Activated gamma-delta T cell treated with anti-CD3 and anti-CD28 coated beads, Interleukin-2, amount 50 U/mL, for 16 hours (primary cell): ENCODE results near the gene SERPINE2.
A peak's percentile ranks its signal among the peaks of the same experiment; 100 is the strongest.
"Not testable (repeated sequence)": the region's sequence is repeated elsewhere in the genome, so short reads cannot be mapped to it uniquely, and the experiment has no call there.

Experiments
- DNase-seq: peaks from one replicate; pipeline ENCODE4 v3.0.0-alpha.2; 2020; ENCODE audit warnings: low read depth

SERPINE2 gene

DNA sequence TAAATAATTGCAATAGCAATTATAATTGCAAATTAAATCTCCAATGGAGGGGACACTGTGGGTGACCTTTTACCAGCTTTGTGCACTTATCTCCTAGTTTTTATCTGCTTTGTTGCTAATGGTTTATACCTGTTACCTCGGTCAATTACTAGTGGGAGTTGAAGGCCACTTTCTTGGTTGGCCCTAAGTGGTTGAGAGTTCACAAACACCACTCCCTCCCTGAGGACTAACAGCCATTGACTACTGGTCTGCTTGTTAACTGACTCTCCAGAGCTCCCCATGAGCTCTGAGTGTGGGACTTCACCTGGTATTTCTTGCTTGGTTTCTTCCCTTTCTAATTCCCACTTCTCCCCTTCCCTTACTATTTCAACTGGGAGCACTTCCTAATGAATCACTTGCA, 27.2 kb downstream of the SERPINE2 start:
- DNase-seq = no peak

DNA sequence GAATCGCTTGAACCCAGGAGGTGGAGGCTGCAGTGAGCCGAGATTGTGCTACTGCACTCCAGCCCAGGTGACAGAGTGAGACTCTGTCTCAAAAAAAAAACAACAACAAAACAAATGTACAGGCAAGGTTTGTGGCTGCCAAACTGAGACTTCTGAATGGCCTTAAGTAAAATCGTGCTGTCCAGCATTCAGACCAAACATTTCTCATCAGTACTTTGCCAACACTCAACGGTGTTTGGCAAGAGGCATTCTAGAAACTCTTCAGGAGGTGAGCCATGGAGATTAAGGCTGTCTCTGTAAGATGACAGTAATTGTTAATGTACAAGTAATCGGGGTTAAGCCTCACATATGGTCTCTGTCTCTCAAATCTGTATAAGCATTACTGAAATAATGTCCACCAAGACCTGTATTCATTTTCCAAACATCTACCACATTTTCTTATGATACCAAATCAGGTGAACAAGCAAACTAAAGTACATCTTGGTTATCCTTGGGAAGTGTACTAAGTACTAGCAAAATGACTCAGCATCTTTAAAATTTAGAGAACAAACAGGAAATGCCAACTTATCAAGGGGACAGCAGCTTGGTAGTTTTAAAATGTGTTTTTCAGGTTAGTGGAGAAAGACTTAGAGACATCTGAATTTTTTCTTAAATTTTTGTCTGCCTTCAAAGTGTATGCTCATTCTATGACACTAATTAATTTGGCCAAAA, 29.3 kb downstream of the SERPINE2 start:
- DNase-seq = no peak

DNA sequence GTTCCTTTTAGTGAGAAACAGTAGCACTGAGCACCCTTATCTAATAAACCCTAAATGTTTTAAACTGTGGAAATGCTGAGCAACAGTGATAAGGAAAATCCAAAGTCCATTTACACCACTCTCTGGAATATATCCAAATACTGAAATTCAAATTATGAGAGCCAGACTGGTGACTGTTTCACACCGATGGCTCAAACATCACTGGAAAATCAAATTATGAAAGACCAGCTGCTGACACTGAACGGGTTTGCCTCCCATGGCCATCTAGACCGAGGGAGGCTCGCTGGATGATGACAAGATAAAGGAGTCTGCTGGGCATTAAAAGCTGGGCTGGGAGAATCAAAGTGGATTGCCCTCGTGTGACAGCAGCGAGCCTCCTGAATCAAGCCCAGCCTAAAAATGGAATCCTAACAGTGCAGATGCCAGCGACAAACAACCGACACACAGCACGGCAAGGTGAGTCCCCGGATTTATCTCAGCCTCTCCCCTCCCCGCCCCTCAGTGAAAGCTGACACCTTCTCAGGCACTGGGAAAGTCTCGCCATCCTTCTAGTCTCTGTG, 30.3 kb downstream of the SERPINE2 start:
- no peak for DNase-seq

DNA sequence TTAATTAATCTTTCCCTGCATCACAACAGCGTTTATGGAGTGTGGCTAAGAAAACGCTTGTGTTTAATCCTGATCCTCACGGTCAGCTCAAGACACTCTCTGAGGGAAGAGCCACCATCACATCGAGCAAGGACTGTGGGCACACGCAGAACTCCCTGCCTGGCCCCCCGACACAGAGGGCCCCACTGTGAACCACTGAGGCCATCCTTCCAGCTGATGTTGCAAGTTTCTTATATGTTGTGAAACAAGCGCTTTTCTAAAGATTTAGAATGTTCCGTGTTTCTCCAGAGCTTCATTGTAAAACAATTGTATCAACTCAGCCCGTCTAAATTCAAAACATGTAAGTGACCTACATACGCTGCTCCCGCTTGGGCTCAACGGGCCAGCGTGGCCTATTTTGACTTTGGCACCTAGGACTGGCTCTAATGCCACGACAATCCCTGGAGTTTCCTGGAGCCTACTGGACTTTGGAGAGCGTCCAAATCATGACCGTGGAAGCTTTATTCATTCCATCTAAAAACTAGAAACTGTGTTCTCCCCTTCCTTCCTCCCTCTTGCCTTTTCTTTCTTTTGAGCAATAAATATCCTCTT, 34.9 kb downstream of the SERPINE2 start:
- DNase-seq = no peak

DNA sequence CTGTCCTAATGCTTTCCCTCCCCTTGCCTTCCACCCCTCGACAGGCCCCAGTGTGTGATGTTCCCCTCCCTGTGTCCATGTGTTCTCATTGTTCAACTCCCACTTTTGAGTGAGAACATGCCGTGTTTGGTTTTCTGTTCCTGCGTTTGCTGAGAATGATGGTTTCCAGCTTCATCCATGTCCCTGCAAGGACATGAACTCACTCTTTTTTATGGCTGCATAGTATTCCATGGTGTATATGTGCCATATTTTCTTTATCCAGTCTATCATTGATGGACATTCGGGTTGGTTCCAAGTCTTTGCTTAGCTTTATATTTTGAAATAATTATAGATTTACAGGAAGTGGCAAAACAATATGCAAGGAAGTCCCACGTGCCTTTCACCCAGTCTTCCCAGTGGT, 38.4 kb downstream of the SERPINE2 start:
- not testable (repeated sequence) for DNase-seq

DNA sequence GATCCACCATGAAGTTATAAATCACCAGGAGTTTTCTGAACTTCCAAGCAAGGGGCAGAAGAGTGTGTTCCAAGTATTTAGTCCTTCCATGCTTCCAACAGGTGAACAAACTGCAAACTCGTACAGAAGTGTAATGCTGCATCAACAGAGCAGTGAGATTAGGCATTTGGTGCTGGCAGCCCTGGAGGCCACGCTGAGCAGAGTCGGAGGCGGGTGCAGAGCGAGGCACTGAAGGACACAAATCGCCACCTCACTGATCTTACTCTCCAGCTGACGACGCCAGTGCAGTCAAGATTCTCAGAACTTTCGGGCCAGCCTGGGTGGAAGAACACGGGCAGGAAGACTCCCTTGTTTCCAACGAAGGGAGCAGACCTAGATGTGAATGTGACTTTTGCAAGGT, 39.2 kb downstream of the SERPINE2 start:
- no peak for DNase-seq

DNA sequence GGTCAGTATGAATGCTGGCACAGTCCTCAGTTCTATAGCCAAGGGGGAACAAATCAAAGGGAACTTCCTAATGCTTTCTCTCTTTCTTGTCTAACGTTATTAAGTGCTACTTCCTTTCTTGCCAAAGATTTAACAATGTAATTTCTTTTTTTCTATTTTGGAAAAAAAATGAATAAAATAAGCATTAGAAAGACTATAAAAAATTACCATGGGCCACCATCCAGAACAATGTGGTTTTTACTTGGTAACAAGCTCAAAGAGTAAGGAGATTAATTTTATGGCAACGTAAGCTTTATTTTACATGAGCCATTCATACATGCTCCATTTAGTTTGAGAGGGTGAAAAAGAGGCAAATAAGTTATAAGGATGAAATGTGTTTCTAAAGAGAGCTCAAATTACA, 40.1 kb downstream of the SERPINE2 start:
- DNase-seq = no peak

DNA sequence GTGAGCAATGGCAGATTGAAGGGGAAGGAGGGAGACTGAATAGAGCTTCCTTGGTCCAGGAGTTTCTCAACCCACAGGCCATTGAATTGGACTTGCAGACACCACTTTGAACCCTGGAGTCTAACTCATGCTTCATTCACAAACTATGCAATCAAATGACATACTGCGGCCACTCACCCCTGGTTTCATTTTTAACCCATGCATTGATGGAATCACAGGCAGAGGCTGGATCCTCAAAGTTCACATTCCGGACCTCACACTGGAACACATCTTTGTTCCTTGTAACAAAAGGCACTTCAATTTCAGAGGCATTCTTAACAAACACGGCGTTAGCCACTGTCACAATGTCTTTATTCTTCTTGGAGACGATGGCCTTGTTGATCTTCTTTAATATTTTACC, 41.1 kb downstream of the SERPINE2 start:
- no peak for DNase-seq

DNA sequence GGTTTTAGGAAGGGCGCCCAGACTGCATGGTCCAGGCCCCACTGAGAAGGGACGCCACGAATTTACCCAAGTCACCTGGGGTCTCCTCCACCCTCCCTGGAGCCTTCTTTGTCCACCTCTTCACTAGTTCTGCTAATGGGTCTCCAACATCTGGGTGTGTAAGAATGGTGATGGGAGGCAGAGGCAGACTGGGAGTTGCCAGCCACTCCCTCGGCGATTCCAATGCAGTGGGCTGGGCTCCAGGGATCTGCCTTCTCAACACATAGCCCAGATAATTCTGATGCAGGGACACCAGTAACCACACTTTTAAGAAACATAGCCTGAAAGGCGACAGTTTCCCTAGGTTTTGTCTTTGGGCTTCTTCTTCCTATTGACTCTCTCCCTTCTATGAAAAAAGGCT, 42.7 kb downstream of the SERPINE2 start:
- no peak for DNase-seq

DNA sequence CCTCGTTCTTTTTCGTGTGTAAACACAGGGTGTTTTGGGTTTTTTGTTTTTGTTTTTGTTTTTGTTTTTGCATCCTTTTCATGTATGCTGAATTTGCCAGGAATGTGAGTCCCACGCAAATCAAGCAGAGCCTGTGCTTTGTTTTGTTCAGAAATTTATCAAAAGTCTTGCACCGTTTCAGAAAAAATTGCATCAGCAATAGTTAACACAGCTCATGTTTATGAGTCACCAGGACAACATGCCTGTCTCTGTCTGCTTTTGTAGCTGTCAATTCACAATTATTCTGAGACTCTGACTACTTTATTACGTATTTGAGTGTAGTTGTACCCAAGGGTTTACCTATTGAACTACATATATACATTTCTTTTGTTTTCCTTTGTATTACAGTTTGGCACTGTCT, 43.5 kb downstream of the SERPINE2 start:
- no peak for DNase-seq

DNA sequence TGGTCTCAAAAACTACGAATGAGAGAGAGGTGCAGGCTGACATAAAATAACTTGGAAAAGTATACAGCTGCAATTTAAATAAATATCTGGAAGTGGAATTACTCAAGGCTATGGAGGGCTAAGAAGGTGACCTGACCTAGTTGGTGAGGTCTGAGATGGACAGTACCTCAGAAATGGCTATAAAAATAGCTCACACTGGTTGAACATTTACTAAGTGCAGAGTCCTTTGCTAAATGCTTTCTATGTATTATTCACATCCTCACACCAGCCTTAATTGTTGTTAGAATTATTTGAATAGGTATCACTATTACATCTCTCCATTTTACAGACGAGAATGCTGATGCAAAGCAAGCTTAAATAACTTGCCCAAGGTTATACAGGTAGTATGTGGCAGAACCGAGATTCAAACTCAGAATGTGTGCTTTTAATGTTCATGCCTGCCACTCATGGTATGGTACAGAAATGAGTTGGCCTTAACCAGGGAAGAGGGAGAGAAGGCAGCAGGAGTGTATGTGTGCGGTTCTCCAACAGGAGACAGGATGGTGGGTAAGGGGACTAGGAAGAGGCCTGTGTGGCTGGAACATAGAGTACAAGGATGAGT, 44.4 kb downstream of the SERPINE2 start:
- DNase-seq = no peak

DNA sequence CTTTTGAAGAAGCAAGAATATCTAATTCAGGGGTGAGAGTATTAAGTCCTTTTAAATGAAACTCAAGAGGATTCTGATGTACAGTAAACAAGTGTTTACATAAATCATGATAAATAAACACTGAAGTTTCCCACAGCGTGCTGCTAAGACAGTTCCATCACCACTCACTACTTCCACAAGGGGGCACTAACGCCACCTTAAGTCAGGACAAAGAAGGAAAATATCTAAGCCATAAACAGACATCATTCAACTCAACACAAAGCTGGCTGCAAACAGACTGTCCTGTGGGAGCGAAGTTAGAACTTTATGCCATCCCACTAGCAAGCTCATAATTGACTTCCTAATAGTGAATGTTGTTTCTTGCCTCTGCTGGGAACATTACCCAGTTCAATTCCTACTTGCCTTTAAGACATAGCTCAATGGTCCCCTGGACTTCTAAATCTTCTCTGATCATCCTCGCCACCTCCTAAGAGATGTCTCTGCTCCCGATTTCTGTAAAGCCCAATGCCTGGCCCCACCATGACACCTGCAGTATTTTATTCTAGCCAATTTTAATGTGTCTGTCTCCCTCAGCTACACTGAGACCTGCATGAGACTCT, 45.4 kb downstream of the SERPINE2 start:
- DNase-seq = peak; percentile 53

DNA sequence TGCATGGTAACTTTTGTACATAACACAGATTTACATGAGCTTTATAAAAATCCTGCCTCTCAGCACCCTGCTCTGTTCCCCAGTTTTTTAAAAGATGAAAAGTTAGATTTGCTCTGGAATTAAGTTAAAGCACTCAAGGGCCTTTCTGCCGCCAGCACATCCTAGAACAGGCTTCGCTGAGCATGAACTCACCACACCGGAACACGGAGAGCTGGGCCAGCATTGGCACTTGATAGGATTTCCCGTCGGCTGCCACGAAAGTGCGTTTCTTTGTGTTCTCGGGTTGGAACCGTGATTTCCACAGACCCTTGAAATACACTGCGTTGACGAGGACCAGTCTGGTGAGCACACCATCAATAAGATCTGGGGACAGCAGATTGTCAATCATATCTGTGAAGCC, 47.5 kb downstream of the SERPINE2 start:
- DNase-seq = no peak

DNA sequence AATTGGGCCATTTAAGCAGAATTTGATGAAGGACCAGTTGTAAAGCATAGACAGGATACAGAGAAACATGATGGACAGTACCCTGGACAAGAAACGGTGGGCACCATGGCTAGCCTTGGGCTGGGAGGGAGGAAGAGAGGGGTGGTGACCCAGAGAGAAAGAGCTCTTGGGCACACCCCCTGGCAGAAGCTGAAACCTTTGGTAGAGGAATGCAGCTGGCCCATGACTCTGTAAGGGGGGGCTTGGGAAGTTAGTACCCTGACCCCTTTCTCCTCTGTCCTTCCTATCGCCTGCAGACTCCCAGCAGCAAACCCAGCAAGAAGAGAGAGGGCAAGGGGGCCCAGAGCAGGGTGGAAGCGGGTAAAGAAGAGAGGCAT, 49.2 kb downstream of the SERPINE2 start:
- no peak for DNase-seq

DNA sequence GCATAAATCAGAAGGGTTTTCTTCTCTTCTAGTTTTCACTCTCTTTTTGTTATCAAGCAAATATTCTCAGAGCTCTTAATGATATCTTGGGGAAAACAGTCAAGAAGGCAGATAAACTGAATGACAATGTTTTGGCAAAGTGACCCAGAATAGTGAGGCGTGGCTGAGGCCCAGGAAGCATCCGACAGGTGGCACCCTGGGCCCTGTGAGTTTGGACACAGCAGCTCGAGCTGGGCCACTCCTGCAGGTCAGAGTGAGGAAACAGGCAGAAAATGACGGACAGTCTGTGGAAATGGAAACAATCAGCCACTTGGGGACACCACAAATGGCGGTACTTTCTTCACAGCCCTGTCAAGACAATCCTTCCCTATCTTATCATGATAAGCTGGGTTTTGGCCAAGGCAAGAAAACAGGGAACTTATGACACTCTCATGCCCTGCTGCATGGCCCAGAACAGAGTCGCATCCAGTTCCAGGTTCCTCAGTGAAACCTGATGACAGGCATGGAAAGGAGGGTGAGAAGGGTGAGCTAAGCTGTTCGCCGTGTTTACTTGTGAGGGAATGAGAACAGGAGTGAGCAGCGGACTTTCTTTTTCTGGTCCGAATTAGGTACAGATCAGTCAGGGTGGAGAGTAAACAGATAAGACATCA, 49.8 kb downstream of the SERPINE2 start:
- no peak for DNase-seq

DNA sequence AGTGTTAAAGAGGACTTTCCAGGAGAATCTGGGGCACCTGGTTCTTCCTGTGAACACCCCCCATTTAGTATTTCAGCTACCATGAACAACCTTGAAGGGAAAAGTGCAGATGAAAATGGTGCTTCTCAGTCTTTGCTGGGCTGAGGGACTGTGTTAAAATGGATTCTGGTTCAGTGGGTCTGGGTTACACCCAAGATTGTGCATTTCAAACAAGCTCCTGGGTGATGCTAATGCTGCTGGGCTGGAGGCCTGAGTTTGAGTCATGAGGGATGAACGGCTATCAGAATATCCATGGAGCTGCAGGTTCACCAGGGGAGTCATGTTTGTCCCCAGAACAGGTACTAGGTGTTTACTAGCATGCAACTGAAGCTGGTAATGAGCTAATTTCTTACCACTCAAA, 57.8 kb downstream of the SERPINE2 start:
- DNase-seq = no peak

DNA sequence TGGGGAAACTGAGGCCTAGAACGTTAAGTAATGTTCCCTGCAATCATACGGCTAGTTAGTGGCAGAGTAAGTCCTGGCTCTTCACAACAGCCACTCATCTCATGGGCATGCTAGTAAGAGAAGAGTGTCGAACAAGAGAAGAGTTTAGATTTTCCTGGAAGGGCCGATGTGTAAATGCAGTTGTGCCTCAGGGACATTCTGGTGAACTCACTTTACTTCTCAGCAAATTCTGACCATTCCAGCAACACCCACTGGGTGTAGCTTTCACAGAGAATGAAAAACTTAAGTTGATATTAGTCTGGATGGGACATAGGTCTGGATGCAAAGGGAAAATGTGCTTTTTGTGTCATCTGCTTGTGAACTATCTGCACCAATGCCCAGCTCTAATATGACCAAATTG, 58.3 kb downstream of the SERPINE2 start:
- no peak for DNase-seq

DNA sequence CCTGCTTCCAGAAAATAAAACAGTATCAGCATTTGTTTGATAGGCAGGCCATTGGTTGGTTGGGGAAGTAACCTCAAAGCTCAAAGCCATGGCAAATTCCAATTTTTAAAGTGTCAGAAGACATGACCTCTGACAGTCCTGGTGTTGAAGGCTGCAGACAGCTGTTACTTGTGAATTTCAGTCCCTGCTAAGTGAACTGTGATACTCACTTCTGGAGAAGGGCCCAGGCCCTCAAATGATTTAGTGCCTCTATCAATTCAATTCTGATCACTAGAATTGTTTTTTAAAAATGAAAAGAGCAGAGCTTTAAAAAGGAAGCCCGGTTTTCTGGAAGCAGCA, 58.7 kb downstream of the SERPINE2 start:
- no peak for DNase-seq

DNA sequence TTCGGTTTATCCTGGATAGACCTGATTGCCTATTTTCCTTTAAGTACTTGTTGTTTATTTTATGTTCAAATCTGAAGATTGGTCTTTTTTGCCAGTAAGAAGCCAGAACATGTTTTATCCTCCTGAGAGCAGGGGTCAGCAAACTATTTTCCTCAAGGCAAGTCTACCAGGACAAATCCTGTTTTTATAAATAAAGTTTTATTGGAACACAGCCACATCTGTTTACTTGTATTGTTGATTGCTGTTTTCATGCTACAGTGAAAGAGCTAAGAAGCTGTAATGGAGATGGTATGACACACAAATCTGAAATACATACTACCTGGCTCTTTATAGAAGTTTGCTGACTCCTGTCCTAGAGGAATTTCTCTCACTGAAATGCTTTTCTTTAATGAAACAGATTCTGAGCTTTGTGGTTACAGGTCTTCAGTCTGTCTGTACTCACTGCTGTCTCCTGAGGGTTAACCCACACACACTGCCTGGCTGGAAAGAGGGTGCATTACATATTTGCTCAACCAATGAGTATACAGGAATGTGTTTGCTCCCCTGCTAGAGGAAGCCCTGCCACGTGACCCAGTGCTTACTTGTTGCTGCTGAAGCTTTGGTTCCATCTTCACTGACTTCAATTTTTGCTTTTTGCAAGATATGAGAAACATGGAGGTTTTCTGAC, 59.2 kb downstream of the SERPINE2 start:
- no peak for DNase-seq

DNA sequence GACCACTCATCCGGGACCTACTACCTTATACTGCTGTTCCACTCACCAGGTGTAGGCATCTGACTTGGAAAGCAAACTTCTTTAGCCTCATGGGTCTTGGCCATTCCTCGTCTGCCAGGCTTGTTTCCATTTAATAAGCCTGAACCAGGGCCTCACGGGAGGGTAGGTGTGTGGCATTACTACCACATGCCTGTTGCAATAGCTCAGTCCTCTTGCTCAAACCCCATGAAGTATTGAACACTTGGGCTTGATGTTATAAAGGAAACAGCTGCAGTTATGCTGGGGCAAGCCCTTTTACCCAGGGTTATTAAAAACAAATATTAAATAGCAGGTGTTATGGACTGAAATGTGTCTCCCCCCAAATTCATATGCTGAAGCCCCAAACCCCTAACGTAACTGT, 60.6 kb downstream of the SERPINE2 start:
- DNase-seq = no peak

DNA sequence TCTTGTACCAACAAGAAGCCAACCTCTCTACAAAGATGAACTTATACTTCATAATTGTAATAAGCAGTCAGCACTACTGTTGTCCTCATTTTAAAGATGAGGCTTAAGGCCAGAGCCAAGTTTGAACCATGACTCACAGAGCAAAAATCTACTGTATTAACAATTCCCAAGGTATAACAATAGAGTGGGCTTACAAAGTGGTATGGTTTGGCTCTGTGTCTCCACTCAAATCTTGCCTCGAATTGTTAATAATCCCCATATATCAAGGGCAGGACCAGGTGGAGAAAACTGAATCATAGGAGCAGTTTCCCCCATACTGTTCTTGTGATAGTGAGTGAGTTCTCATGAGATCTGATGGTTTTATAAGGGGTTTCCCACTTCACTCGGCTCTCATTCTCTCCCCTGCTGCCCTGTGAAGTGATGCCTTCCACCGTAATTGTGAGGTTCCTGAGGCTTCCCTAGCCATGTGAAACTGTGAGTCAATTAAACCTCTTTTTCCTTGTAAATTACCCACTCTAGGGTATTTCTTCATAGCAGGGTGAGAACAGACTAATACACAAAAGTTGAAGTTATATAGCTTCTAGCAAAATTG, 62.4 kb downstream of the SERPINE2 start:
- no peak for DNase-seq

DNA sequence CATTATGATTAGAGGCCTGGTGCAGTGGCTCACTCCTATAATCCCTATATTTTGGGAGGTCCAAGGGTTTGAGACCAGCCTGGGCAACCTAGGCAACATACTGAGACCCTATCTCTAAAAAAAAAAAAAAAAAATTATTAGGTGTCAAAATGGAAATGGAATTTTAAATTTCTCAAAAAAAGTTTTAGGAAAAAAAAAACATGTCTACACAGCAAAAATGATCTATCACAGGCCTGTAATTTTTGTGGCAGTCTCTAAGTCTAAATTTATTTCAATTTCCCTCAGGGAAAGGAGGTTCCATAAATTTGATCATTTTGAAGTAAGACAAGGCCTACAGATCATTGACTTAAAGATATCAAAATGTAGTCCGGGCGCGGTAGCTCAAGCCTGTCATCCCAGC, 65.5 kb downstream of the SERPINE2 start:
- DNase-seq = no peak
